AG09319 (cell line): ENCODE measurements around the gene PRMT3.
"Not testable (repeated sequence)": the region's sequence is repeated elsewhere in the genome, so short reads cannot be mapped to it uniquely, and the experiment has no call there.

Experiments
- DNase-seq: peaks from one replicate; pipeline ENCODE4 v3.0.0-alpha.2; 2010; ENCODE audit warnings: low read depth; ENCODE audit errors: extremely low read depth
- CTCF ChIP-seq: IDR thresholded peaks from 2 replicates; pipeline ENCODE4 v1.5.1; 2011; ENCODE audit warnings: low read depth, mild to moderate bottlenecking, inconsistent platforms, low read length, moderate library complexity

The PRMT3 gene

GRCh38 chr11:20357150-20357549 is 30.4 kb upstream of the PRMT3 start:
- no peak for TF ChIP-seq CTCF
- DNase-seq = no peak

GRCh38 chr11:20360650-20361049 is 26.9 kb upstream of the PRMT3 start:
- no peak for TF ChIP-seq CTCF
- DNase-seq = no peak

- no peak for TF ChIP-seq CTCF
These were observed 25.0 kb upstream of the PRMT3 start for GRCh38 chr11:20362481-20362880.

GRCh38 chr11:20363149-20363499 is 24.4 kb upstream of the PRMT3 start:
- no peak for DNase-seq
- no peak for TF ChIP-seq CTCF

More at GRCh38 chr11:20362481-20362880, 25.0 kb upstream of the PRMT3 start:
- no peak for DNase-seq

- DNase-seq = no peak
These were observed 23.8 kb upstream of the PRMT3 start, which contains the start of gene HTATIP2 for GRCh38 chr11:20363500-20364340. Gene HTATIP2 (plus strand): TSS chr11:20363714. CDS start chr11:20364238, 524 bp downstream.

GRCh38 chr11:20364341-20364792 is 23.1 kb upstream of the PRMT3 start:
- TF ChIP-seq CTCF = no peak
- no peak for DNase-seq

More at GRCh38 chr11:20363500-20364340, 23.8 kb upstream of the PRMT3 start, which contains the start of gene HTATIP2:
- no peak for TF ChIP-seq CTCF

- DNase-seq = not testable (repeated sequence)
These were observed 22.1 kb upstream of the PRMT3 start for GRCh38 chr11:20365465-20365864.
